H4 (cell line): ENCODE results near the gene BCAT1. TPM values are rescaled to one million over a fixed set of nuclear protein-coding genes. Genes with fewer than 3 reads are reported as not detected.
A peak's percentile ranks its signal among the peaks of the same experiment; 100 is the strongest.
"Not testable (repeated sequence)": the region's sequence is repeated elsewhere in the genome, so short reads cannot be mapped to it uniquely, and the experiment has no call there.

Source experiments
- DNase-seq: peaks from one replicate; pipeline ENCODE4 v3.0.0-alpha.2; 2015; ENCODE audit warnings: low spot score
- total RNA-seq: library from RNA; depleted of rRNA; stranded (reverse); fragments of >200 nt; shearing (Covaris generic); gene quantifications from 2 replicates; pipeline ENCODE4 v1.2.3, GENCODE V29; 2014

BCAT1 gene
- total RNA-seq, 1 experiment from 2014 or later, result 117 TPM

DNA sequence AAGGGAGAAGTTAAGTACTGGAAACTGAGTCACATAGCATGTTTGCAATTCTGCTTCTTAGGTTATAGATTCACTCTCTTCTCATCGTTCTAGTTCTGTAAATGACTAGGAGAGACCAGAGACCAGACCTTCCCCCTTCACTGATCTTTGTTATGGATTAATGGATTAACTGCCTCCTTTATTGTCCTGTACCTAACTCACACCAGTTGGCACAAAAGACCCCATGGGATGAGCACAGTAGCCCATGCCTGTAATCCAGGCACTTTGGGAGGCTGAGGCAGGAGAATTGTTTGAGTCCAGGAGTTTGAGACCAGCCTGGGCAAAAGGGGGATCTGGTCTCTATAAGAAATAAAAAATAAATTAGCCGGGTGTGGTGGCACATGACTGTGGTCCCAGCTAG lies 20.8 kb downstream of the BCAT1 start:
- DNase-seq, result no peak

GRCh38 chr12:24926080-24926479 lies 22.8 kb downstream of the BCAT1 start:
- DNase-seq, result not testable (repeated sequence)

- no peak for DNase-seq
Measured at GRCh38 chr12:24922090-24922489, 26.8 kb downstream of the BCAT1 start.

DNA sequence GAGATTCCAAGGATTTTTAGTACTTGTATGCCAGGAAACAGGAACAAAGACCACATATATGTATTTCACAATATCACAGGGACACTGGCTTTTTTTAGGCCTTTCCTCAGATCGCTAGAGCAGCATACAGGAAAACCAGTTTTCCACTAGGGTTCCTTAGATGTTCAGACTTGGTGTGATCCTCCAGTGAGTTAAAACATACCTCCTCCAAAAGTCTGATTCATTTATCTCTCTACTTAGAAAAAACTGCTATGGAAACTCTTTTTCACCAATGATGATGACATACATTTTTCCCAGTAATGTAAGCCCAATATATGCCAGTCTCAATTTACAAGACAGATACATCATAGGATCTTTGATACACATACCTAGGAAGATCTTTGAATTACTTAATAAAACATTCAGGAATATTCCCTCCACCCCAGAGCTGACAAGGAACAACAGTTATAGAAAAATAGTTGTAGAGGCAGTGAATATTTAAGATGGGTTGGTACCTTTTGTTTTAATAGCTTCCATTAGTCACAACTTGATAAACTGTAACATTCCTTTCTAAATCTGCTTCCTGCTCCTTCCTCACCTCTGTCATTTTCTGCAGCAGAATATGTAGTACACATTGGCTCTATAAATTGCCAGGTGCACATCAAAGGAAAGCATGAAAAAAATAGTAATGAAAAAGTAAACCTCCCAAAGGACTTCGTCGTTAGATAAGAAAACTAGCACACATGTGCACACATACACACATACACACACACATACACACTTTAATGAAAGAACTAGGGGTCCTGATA lies 27.5 kb downstream of the BCAT1 start:
- no peak for DNase-seq

- no peak for DNase-seq
Measured at GRCh38 chr12:24920141-24920540, 28.8 kb downstream of the BCAT1 start.

- no peak for DNase-seq
Measured at GRCh38 chr12:24919346-24920001, 29.4 kb downstream of the BCAT1 start.

- no peak for DNase-seq
Measured at GRCh38 chr12:24918596-24918995, 30.3 kb downstream of the BCAT1 start.

GRCh38 chr12:24915501-24915900 lies 33.4 kb downstream of the BCAT1 start:
- DNase-seq, result no peak

GRCh38 chr12:24913953-24914352 lies 34.9 kb downstream of the BCAT1 start:
- DNase-seq, result no peak

- no peak for DNase-seq
Measured at GRCh38 chr12:24913130-24913529, 35.8 kb downstream of the BCAT1 start.

- DNase-seq, result peak; percentile 81
Measured at GRCh38 chr12:24911271-24911791, 37.6 kb downstream of the BCAT1 start.

GRCh38 chr12:24910192-24910591 lies 38.7 kb downstream of the BCAT1 start:
- DNase-seq, result not testable (repeated sequence)

GRCh38 chr12:24909667-24910066 lies 39.2 kb downstream of the BCAT1 start:
- DNase-seq, result peak; percentile 55

GRCh38 chr12:24907464-24907863 lies 41.4 kb downstream of the BCAT1 start:
- DNase-seq, result no peak

GRCh38 chr12:24906141-24906540 lies 42.8 kb downstream of the BCAT1 start:
- no peak for DNase-seq

GRCh38 chr12:24905431-24905830 lies 43.5 kb downstream of the BCAT1 start:
- DNase-seq, result no peak

- no peak for DNase-seq
Measured at GRCh38 chr12:24904871-24905270, 44.0 kb downstream of the BCAT1 start.

GRCh38 chr12:24903329-24904088 lies 45.4 kb downstream of the BCAT1 start:
- no peak for DNase-seq

DNA sequence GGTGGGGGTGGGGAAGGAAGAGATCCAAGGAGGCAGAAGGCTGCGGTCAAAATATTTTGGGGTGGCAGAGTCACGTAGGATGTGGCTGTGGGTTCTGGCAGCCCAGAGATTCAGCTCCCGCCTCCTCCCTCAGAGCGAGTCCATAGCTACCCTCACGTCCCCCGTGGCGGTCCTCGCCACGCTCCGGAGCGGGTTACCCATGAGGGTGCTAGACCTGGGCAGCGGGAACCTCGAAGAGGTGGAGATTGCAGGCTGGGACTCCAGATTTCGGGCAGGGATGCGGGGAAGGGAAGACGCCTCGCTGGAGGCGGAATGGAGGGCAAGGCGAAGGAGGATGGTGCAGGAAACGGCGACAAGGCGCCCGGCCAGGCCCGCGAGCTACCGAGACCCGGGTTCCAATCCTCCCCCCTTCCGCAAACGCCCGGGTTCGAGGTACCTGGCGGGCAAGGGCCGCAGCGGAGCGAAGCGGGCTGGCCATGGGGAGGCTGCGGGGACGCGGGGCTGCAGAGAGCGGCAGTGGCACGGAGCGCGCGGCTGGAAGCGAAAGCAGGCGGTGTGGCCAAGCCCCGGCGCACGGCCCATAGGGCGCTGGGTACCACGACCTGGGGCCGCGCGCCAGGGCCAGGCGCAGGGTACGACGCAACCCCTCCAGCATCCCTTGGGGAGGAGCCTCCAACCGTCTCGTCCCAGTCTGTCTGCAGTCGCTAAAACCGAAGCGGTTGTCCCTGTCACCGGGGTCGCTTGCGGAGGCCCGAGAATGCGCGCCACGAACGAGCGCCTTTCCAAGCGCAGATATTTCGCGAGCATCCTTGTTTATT lies 46.2 kb downstream of the BCAT1 start:
- DNase-seq, result no peak

- DNase-seq, result no peak
Measured at GRCh38 chr12:24901576-24902461, 47.1 kb downstream of the BCAT1 start.
